ENCODE measurements around the gene ATR. TPM values are rescaled to one million over a fixed set of nuclear protein-coding genes. Genes with fewer than 3 reads are reported as not detected.

Gene ATR
- total RNA-seq = 23.9 and 29.7 TPM in 2 replicates

DNA sequence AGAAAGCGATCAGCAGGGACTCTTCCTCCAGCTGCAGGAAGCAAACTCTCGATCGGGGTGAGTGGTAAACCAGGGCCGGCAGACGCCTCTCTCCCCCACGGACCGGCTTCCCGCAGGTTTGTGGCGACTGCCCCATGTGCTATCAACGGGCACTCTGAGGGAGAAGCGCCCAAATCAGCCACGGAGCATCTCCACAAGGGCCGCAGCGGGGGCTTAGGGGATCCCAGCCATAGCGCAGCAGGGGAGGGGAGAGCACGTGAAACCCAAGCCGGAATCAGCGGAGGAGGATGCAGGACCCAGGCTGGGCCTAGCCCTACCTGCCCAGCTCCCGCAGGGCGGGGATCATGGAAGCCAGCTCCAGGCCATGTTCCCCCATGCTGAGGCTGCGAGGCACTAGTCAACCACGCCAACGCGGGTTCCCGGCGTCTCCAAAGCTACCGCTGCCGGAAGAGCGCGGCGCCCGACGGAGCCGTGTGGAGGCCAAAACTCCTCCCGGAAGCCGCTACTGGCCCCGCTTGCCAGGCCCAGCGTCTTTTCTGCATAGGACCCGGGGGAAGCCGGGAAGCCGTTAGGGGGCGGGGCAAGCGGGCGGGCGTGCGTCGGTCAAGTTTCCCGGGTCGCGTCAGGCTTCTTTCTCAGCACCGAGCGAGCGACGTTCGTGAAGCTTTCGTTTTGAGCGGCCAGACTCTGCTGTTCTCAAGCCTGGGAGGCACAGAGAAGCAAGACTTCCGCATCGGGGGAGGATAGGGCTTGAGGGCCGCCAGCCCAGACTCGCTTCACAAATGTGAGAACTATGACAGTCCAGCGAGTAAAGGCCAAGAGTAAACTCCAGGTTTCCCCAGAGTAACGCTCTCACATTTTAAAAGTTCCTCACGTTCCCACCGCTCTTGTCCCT lies at the start of gene ATR:
Gene ATR, minus strand, starts transcription at position 405 of the 895 bp plus-strand sequence. Its CDS starts 29 bp downstream, at position 376.

DNA sequence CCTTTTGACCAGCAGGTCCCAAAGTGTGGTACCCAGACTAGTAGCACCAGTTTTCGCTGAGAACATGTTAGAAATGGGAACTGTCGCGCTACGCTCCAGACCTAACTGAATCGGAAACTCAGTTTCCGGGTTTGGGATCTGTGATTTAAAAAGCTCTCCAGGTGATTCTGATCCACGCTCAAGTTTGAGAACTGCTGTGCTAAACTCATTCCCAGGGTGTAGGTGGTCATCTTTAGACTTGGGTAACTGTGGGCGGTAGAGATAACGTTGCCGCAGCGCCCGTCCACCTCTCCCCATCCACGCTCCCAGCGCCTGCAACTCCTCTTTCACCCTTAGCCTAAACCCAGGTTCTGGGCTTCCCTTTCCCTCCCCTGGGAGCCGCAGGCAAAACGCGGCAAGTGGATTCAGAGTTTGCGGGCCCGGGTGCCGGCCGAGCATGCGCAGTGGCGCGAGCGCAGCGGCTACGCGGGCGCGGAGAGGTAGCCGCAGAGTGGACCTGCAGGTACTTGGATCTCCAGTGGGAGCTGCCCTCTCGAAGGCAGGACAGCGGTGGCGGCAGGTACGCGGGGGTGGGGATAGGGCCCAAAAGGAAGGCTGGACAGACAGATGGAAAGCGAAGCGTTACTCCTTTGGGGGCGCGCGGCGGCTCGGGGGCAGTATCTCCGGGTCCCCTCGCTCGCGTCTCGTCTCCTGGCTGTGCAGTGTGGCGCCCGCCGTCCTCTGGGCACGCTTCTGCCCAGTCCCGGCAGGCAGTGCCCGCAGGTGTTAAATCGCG lies 17.6 kb upstream of the ATR start, which contains the start of gene PLS1:
Gene PLS1, plus strand, starts transcription at position 443 of the 775 bp plus-strand sequence. CDS start 67,845 bp downstream, outside the sequence.

DNA sequence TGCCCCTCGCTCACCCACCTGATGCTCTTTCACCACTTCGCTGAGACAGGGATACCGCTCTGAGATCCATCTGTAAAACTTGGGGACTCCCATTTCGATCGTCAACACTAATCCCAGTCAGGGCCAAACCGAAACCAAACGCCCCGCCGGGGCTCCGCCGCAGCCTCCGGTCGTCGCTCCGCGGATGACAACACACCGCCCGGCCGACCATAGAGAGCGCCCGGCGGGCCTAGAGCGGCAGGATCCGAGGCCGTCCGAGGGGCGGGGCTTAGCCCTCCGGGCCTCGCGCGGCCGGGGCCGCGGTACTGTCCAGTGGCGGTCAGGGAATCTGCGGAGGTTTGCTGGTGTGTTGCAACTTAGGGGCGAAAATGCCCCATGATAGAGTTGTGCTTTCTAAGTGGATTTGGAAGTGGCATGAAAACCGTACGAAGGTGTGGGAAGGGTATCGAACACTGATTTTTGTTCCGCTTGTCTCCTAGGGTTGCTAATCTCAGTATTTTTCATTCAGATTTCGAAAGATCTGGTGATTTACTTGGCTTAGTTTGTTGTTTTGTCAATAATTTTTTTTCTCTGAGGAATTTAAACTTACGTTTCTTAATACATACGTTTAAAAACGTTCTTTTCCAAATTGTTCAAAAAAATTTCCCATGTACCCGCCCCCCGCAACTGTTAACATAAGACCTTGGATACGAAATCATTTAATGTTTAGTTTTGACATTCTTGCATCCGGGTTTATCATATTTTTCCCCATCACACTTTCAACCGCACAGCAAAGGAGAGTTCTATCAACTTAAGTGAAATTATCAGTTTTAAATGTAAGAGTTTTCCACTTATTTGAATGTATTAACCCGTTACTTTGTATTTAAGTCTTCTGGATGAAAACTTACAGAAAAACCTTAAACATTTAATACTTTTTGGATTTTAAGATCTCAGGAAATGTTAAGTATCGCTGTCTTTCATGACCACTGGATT lies 130.4 kb downstream of the ATR start, which contains the start of gene XRN1:
Gene XRN1, minus strand, starts transcription at position 186 of the 972 bp plus-strand sequence. Its CDS starts 93 bp downstream, at position 93.

Other genes with a start within 250 kb of the ATR start
- 15.2 and 15.8 TPM in 2 replicates for gene XRN1, start 130.7 kb downstream of the ATR start, total RNA-seq
- 0.13 and 1.2 TPM in 2 replicates for gene PLS1, start 17.7 kb upstream of the ATR start, total RNA-seq
- 1.7 and 2.7 TPM in 2 replicates for gene TRPC1, start 145.3 kb upstream of the ATR start, total RNA-seq

Data from mammary microvascular endothelial cell (primary cell).